ENCODE data around the gene RNF208. TPM values are rescaled to one million over a fixed set of nuclear protein-coding genes. Genes with fewer than 3 reads are reported as not detected.

The RNF208 gene
- total and polyA plus RNA-seq, 7 donors: 4.8 to 12.8 (median 6.4) TPM

- intact Hi-C loops (cut with DNase I): no loop called here
- peak; percentile 32 to 52 (median 38) for ATAC-seq
- TF ChIP-seq CTCF (IDR thresholded peaks at IDR 0.05): no peak
- Histone ChIP-seq H3K4me1 (peaks cover 19% of the 10 kb centered on the region), H3K36me3 (ENCODE audit: insufficient read depth in 1 of 2, low read depth in 1 of 2) (peaks cover 6 to 72% of the 10 kb centered on the region in 2 donors), H3K9me3 (no peaks in the 10 kb centered on the region), H3K27ac (peak overlapping the region; percentile 91), H3K27me3 (ENCODE audit: insufficient read depth in 3 of 3, low read length in 2 of 3) (no peaks in the 10 kb centered on the region), H3K4me3 (peak overlapping the region; percentile 65)
- no peak for DNase-seq
- WGBS, 3 donors: 47 to 57% (median 50%) methylated on average over 19 of the region's 19 CpGs
Observed at GRCh38 chr9:137268538-137269201, 46.6 kb upstream of the RNF208 start.

- Histone ChIP-seq H3K4me3 (peak overlapping the region; percentile 65), H3K9me3 (no peaks in the 10 kb centered on the region), H3K27me3 (ENCODE audit: insufficient read depth in 3 of 3, low read length in 2 of 3) (no peaks in the 10 kb centered on the region), H3K36me3 (ENCODE audit: insufficient read depth in 1 of 2, low read depth in 1 of 2) (peaks cover 6 to 71% of the 10 kb centered on the region in 2 donors), H3K27ac (peak overlapping the region; percentile 91), H3K4me1 (peaks cover 19% of the 10 kb centered on the region)
- intact Hi-C loops (cut with DNase I): no loop called here
- ATAC-seq (no peak), DNase-seq (no peak)
- WGBS, 3 donors: 85 to 87% (median 86%) methylated on average over 5 to 6 of the region's 6 CpGs
- no peak for TF ChIP-seq CTCF (IDR thresholded peaks at IDR 0.05)
Observed at GRCh38 chr9:137267933-137268355, 45.9 kb upstream of the RNF208 start.

- Histone ChIP-seq H3K4me3 (peak overlapping the region; percentile 65), H3K36me3 (ENCODE audit: insufficient read depth in 1 of 2, low read depth in 1 of 2) (peaks cover 4 to 62% of the 10 kb centered on the region in 2 donors), H3K4me1 (peaks cover 24% of the 10 kb centered on the region), H3K9me3 (no peaks in the 10 kb centered on the region), H3K27me3 (ENCODE audit: insufficient read depth in 3 of 3, low read length in 2 of 3) (no peaks in the 10 kb centered on the region), H3K27ac (no peak overlapping the region)
- intact Hi-C loops (cut with DNase I): no loop called here
- DNase-seq: peak in 1 of 2 donors; percentile 11
- TF ChIP-seq CTCF (IDR thresholded peaks at IDR 0.05): no peak
- ATAC-seq: no peak
- WGBS, 3 donors: 90 to 95% (median 91%) methylated on average over 34 of the region's 34 CpGs
Observed at GRCh38 chr9:137266585-137267453, 44.8 kb upstream of the RNF208 start.

- WGBS, 3 donors: 72 to 79% (median 76%) methylated on average over 12 to 15 of the region's 15 CpGs
- Histone ChIP-seq H3K27ac (no peak overlapping the region), H3K4me3 (no peak overlapping the region), H3K9me3 (no peaks in the 10 kb centered on the region), H3K36me3 (ENCODE audit: insufficient read depth in 1 of 2, low read depth in 1 of 2) (peaks cover 4 to 60% of the 10 kb centered on the region in 2 donors), H3K27me3 (ENCODE audit: insufficient read depth in 3 of 3, low read length in 2 of 3) (no peaks in the 10 kb centered on the region), H3K4me1 (peaks cover 24% of the 10 kb centered on the region)
- ATAC-seq (no peak), DNase-seq (peak in 1 of 2 donors; percentile 20)
- no peak for TF ChIP-seq CTCF (IDR thresholded peaks at IDR 0.05)
- intact Hi-C loops (cut with DNase I): no loop called here
Observed at GRCh38 chr9:137266162-137266527, 44.1 kb upstream of the RNF208 start.
